ENCODE results near the gene DZIP1. TPM values are rescaled to one million over a fixed set of nuclear protein-coding genes. Genes with fewer than 3 reads are reported as not detected.

DZIP1 gene
- polyA plus RNA-seq, 2 of the 4 experiments (the other 2 are of a cell fraction), result 11.5 to 17.1 TPM

GRCh38 chr13:95559100-95559499, 85.4 kb downstream of the DZIP1 start:
- ATAC-seq (no peak), FAIRE-seq (no peak), DNase-seq (ENCODE audit: low read depth in 1 of 2, low spot score in 1 of 2) (no peak)
- Histone ChIP-seq H3K27ac (peak overlapping the region in 1 of 2 experiments; percentile 9; a peak in 1 of 6 replicates), H3K4me1 (peaks cover 11% of the 10 kb centered on the region; the same call in 2 of the 3 replicates), H3K4me3 (no peak overlapping the region), H3K4me2 (peak overlapping the region; percentile 35; the same call in 2 of the 3 replicates), H3K9me3 (no peaks in the 10 kb centered on the region)
- ChIA-PET CTCF (no interaction called here), POLR2A (no interaction called here)
- WGBS (ENCODE audit: missing lambda C conversion rate), result 5% methylated on average over 6 of the region's 6 CpGs
- no peak for TF ChIP-seq HEYL (CRISPR knock-in tag; IDR thresholded peaks at IDR 0.05)
- TF ChIP-seq PBX3 (IDR thresholded peaks at IDR 0.05), result no peak
- TF ChIP-seq HMGXB4 (CRISPR knock-in tag; IDR thresholded peaks at IDR 0.05; ENCODE audit: borderline replicate concordance), result no peak

- TF ChIP-seq ZFP36 (IDR thresholded peaks at IDR 0.05; ENCODE audit: borderline replicate concordance, partially characterized antibody) (no peak), CTCF (IDR thresholded peaks at IDR 0.05) (0 out of 3 replicates have a peak, but pooled peaks have one; percentile 1)
- ChIA-PET CTCF (interaction anchor here (0.9 to 3.1 kb wide), 5 partner anchors 8 to 77 kb away, joined by 3 to 13 read pairs (median 5); no protein-coding TSS in a partner anchor), POLR2A (interaction anchor here (0.6 to 1.0 kb wide), 2 partner anchors 16 to 88 kb away, joined by 3 to 4 read pairs; partner anchors contain the start of gene DZIP1)
Observed at GRCh38 chr13:95557013-95557412, 87.5 kb downstream of the DZIP1 start.

GRCh38 chr13:95553581-95554385, 90.7 kb downstream of the DZIP1 start:
- no peak for TF ChIP-seq KDM5A (IDR thresholded peaks at IDR 0.05)
- Histone ChIP-seq H3K27ac (no peak overlapping the region), H3K4me2 (peak overlapping the region; percentile 53; the same call in 2 of the 3 replicates), H3K9me3 (no peaks in the 10 kb centered on the region), H3K4me3 (no peak overlapping the region), H3K4me1 (peaks cover 3% of the 10 kb centered on the region; the same call in 2 of the 3 replicates)
- ChIA-PET CTCF (interaction anchor here (1.7 kb wide), 1 partner anchor 17 kb away, joined by 5 read pairs; no protein-coding TSS in a partner anchor), POLR2A (no interaction called here)
- no peak for FAIRE-seq
- DNase-seq (ENCODE audit: low read depth in 1 of 2, low spot score in 1 of 2), result no peak
- 72% methylated on average over 29 of the region's 29 CpGs for WGBS (ENCODE audit: missing lambda C conversion rate)
- ATAC-seq, result no peak

More at GRCh38 chr13:95557013-95557412, 87.5 kb downstream of the DZIP1 start:
- H3K4me3 ChIP-seq, result no peak overlapping the region
- H3K27ac ChIP-seq, result no peak overlapping the region
- DNase-seq (ENCODE audit: low read depth in 1 of 2, low spot score in 1 of 2), result no peak
- no peaks in the 10 kb centered on the region for H3K9me3 ChIP-seq
- no peak for FAIRE-seq
- peaks cover 11% of the 10 kb centered on the region; the same call in 2 of the 3 replicates for H3K4me1 ChIP-seq
- no peak for ATAC-seq
- no peak overlapping the region for H3K4me2 ChIP-seq

GRCh38 chr13:95552539-95553441, 91.7 kb downstream of the DZIP1 start, which contains the start of gene CLDN10:
Gene CLDN10 (plus strand): TSS chr13:95552720. CDS start chr13:95552754, 34 bp downstream.
- ChIA-PET POLR2A (no interaction called here), CTCF (interaction anchor here (1.1 to 1.7 kb wide), 2 partner anchors 16 to 69 kb away, joined by 3 to 5 read pairs; no protein-coding TSS in a partner anchor)
- no peak for TF ChIP-seq RAD21 (conservative IDR thresholded peaks at IDR 0.05 in 1 of 2, IDR thresholded peaks at IDR 0.05 in 1 of 2)
- no peak for TF ChIP-seq HES2 (IDR thresholded peaks at IDR 0.05)
- TF ChIP-seq JUN (IDR thresholded peaks at IDR 0.05), result no peak
- 0 out of 3 replicates have a peak, but pooled peaks have one; percentile 9 for TF ChIP-seq CTCF (IDR thresholded peaks at IDR 0.05)
- TF ChIP-seq CEBPB (IDR thresholded peaks at IDR 0.05), result no peak
- no peaks in the 10 kb centered on the region for H3K4me1 ChIP-seq
- H3K27ac ChIP-seq, result no peak within 1 kb of the TSS
- peak in 1 of 2 experiments; percentile 24 for DNase-seq (ENCODE audit: low read depth in 1 of 2, low spot score in 1 of 2)
- H3K4me3 ChIP-seq, result peak within 1 kb of the TSS; percentile 32; the same call in 2 of the 3 replicates
- WGBS (ENCODE audit: missing lambda C conversion rate), result 44% methylated on average over 10 of the region's 70 CpGs
- H3K9me3 ChIP-seq, result no peaks in the 10 kb centered on the region
- FAIRE-seq, result no peak
- ATAC-seq, result peak; percentile 78 to 91
- peak within 1 kb of the TSS; percentile 53 for H3K4me2 ChIP-seq

Measured in A549 (cell line).